ENCODE data around the gene TBC1D10A.
A peak's percentile ranks its signal among the peaks of the same experiment; 100 is the strongest.

TBC1D10A gene

DNA sequence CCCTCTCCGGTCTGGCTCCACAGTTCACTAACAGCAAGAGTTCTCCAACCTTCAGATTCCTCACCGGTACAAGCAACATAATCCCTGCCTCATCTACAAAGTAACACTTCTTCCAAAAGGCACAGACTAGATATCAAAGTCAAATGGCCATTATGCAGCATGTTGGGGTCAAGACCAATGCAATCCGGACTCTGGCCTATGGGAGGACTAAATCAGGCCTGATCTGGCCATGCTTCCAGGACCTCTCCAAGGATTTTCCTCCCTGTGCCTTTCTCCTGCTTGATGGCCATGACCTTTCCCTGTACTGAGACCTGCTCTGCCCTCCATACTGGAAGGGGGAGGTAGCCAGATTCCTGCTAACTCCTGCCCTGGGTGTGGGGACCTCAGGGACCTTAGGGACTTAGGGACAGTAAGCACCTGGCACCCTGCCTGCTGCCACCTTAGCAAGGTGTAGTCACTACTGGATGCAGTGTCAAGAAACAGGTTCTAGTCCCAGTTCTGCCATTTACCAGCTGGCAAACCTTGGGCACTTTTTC is 6.7 kb downstream of the TBC1D10A start:
- DNase-seq: no peak

DNA sequence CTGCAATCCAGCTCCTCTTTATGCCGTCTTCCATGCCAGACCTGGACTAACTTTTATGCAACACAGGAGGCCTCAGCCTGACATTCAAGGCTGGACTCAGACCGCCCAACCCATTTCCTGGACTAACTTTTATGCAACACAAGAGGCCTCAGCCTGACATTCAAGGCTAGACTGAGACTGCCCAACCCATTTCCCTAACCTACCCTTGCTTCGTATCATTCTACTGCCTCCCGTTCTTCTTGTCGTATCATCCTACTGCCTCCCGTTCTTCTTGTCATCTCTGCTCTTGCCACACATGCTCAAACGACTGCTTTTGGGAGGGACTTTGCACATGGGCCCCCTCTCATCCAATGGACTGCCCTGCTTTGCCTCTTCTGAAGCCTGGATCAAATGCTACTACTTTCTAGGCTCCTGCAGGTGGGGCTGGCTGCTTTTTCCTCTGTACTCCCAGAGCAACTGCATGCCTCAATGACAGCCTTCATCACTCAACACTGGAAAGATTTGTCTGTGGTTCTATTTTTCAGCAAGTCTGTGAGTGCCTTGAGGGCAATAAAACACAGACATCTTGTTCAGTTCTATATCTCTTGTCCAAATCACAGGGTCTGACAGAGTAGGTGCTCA is 7.8 kb downstream of the TBC1D10A start:
- no peak for DNase-seq

DNA sequence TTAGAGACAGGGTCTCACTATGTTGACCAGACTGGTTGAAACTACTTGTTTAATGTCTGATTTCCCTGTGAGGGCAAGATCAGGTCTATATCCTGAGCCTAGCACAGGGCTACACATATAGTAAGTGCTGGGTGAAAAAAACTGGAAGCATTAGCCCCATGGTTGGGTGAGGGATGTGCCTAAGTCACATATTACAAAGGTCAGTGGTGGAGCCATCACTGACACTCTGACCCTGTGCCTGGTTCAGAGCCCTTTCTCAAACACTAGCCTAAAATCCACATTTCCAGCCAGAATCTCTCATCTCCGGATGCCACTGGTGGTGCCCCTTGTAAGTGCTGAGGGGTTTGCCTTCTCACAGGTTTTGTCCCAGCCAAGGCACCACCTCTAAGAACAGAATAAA is 9.0 kb downstream of the TBC1D10A start:
- no peak for DNase-seq

DNA sequence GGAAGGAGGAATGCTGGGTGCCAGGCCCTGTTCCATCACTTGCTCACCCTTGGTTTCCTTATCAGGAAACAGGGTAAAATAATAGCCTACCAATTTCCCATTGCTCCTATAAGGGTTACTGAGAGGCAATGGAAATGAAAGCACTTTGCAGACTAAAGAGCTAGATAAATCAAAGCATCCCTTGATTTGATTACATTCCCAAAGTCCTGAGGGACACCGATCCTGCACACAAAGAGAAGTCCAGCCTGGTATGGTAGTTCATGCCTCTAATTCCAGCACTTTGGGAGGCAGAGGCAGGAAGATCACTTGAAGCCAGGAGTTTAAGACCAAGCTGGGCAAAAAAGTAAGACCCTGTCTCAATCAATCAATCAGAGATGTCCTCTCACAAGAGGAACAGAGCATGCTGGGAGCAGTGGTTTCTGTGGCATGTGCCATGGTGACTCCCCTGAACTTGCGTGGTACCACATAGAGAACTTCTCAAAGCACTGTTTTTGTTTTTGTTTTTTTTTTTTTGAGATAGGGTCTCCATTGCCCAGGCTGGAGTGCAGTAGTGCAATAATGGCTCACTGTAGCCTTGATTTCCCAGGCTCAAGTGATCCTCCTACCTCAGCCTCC is 10.7 kb downstream of the TBC1D10A start:
- no peak for DNase-seq

DNA sequence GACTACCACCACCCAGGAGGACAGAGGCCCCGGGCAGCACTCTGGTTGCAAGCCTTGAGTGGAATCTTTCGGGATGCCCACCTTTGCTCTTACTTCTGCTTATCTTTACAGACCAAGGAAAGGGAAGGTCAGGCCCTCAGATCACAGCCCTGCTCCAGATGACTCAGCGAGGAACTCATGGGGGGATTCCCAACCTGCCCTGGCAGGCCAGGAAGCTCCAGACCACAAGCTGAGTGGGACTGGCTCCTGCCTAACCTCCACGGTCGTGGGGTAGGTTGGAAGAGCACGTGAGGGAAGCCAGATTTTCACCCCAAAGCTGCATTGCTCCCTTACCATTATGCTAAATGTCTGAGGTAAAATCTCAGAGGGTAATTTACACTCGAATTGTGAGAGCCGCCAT is 11.8 kb downstream of the TBC1D10A start:
- DNase-seq: peak; percentile 55

DNA sequence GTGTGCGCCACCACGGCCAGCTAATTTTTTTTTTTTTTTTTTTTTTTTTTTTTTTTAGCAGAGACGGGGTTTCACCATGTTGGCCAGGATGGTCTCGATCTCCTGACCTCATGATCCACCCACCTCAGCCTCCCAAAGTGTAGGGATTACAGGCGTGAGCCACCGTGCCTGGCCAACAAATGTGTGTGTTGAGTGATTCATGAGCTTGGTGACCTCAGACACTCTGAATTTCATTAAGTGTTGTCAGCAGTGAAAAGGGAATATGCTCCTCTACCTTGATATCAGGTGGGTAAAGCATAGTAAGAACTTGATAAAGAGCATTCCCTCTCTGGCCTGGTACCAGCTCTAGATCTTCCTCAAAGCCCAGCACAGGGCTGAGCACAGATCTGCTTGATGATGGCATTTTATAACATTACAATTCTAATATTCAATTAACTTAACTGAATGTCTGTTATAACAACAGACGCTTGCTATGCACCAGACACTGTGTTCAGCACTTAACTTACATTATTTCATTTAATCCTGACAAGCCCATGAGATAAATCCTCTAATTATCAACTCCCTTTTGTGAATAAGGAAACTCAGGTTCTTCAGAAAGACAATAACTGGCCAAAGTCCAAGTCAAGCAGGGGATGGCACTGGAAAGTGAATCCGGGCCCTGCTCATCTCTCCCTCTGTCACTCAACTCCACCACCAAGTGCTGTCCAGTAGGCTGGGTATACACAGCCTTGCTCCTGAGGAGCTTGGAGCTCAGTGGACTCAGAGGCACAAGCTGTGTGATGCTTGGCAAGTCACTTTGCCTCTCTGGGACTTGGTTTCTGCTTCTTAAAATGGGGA is 13.0 kb downstream of the TBC1D10A start:
- no peak for DNase-seq

DNA sequence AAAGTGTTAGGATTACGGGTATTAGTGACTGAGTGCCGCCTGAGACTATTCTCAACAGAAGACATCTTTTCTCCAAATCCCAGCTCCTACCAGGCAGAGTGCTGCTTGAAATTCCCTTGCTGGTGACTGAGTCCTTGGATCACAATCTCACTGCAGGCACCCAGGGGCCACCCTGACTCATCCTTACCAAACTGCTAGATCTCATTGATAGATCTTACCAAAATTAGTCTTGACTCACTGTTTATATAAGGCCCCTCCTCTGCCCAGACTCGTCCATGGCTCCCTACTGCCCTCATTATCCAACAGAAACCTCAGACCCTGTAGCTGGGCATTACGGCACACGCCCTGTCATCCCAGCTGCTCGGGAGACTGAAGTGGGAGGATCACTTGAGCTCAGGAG is 14.7 kb downstream of the TBC1D10A start:
- DNase-seq: no peak

DNA sequence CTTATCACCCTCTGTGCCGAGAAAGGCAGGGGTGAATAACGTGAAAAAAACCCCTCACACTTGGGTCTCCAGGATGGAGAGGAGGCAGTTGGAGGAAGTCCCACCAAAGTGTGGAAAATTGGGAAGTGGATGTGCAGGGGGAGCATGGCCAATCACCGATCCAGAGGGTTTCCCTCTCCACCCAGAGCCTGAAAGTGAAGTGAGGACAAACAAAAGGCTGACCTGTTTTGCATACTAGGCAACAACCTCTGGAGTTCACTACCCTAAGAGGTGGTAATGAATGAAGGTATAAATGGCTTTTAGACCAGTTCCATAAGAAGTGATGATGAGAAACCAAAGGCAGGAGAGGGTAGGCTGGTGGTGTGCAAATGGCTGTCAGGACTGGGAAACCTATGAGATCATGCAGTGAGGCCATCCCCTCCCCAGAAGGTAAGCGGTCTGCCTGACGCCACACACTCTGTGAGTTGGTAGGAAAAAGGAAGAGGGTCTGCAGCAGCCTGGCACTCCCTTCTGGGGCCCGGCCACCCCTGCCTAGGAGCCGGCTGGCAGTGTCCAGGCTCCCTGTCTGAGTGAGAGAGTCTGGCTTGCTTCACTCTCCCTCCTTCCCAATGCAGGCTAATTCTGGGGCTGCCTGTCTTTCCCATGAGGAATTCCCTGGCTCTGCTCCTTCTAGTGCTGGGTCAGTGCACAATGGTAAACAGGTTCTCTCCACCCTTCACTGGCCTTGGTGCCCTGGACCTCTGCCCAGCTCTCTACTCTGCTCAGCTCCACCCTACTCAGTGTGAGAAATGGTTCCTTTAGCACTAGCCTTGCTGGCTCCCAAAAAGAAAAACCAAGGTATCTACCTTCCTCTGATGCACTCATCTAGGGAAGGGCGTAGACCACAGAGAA is 15.6 kb downstream of the TBC1D10A start:
- DNase-seq: no peak

DNA sequence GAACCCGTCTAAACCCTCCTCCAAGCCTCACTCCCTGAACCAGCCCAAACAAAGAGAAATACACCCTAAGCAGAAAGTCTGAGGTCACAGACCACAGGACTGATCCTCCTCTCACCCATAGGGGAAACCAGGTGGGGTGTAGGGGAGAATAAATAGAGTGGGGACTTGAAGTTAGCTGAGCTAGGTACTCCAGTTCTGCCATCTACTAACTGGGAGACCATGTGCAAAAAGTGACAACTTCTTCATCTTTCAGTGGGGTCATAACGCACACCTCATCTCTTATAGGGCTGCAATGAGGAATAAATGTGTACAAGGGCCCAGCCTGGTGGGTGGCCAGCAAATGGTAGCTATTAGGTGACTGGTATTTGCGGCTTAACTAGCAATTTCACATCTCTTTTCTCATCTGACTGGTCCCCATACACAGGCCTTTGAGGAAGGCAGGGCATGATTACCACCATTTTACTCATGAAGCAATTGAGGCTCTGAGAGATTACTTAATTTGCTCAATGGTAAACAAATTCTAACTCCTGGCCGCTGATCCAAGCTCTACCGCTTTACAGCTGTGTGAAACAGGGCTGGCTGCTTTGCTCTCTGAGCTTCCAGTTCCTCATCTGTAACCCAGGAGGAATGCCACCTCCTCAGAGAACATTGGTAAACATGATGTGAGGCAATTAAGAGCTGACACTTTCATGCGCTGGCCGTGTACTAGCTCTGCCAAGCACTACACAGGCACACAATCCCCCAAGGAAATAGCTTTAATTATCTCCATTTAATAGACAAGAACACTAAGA is 16.6 kb downstream of the TBC1D10A start:
- DNase-seq: no peak

DNA sequence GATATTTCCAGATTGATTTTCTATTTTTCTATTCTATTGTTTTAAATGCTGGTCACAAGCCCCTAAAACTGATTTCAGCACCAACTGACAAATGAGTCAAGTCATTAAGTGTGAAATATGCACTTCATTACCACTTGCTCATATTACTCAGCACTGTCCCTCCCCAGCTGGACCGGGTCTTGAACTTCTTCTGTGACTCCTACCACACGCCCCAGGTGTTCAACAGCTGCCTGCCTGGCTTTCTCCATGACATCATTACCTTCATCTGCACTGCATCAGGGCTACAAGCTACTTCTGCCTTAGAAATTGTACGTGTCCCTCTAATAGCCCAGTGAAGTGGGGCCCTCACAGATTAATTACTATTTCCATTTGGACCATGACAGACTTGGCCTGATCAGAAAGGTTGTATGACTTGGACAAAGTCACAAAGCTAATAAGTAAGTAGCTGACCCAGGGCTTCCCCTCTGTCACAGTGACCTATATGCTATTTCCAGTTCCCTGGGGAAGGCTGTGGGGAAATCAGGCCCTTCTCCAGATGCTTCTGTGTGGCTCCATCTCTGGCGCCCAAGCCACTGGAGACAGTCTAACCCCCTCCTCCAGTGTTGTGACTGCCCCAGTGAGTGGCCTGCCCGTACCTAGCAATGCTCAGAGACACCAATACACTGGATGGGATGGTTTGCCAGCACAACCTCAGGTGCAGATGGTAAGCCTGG is 18.1 kb downstream of the TBC1D10A start:
- no peak for DNase-seq

DNA sequence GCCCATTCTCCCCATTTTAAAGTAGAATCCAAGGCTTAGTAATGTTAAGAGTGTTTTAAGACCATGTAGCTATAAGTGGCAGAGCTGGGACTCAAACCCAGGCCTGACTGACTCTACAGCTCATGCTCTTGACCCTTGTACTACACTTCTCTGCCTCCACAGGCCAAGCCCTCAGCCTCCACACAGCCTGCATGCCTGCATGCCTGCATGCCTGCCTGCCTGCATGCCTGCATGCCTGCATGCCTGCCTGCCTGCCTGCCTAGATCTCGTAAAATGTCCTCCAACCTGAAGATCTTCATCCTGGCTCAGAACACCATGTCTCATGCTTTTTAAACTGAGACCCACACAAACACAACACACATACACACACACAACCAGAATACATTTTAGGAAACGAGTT is 18.6 kb downstream of the TBC1D10A start:
- no peak for DNase-seq

DNA sequence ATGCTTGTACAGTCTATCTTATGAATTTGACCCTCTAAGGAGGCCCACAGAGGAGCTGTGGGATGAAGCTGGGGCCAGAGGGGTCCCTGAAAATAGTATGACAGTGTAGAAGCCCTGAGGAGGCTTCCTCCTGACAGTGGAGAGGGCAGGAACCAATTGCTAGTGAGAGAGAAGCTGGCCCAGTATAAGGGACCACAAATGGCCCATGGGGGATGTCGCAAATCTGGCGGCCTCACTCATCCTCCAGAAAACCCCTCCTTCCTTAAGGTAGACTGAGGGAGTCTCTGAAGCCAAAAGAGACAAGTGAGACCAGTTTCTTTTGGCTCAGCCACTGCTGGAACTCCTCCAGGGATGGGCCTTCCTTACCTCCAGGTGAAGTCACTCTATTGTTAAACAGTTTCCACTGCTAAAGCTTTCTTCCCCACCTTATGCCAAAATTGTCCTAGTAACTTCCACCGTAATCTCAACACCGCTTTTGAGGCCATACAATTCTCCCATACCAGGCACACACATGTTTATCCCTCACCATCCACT is 19.6 kb downstream of the TBC1D10A start:
- DNase-seq: no peak

DNA sequence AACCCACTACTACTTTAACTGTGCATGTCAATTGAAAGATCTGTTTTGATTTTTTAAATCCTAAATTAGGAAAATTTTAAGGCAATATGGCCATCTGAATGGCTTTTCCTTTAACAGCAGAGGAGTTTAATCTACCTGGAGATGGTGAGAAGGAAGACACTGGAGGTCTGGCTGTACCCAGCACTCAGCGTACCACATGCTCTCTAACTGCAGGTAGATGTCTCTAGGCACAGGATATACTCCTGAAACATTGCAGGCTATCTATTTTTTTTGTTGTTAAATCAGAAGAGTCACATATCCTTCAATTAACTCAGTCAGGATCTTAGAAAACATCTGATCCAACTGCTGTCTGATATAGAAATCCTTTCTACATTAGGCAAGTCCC is 20.1 kb downstream of the TBC1D10A start:
- no peak for DNase-seq

DNA sequence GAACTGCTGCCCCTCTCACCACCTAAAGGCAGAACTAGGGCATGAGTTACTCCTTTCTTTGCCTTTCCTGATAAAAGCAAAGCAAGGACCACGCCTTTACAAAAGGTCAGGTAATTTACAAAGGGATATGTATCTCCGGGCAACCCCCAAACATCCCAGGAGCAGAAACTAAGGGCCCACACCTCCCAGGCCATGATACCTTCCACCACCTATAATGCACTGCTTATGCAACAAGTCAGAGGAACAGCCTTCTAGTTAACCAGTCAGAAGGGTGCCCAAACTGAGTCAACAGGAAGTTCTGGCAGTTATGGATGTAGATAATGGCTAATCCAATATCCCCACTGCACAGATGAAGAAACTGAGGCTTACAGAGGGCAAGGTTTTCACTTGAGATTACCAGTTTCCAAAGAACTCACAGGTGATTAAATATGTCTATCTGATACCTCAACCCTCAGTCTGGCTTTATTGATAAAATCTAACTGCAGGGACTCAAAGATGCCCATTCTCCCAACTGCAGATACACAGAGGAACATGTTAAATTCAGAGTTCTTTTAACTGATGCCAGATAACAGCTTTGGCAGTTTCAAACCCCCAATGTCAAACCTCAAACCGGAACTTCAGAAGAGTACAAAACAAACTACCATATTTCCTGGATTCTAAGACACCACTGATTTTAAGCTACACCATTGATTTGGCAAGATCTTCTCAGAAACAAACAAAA is 20.7 kb downstream of the TBC1D10A start:
- no peak for DNase-seq

DNA sequence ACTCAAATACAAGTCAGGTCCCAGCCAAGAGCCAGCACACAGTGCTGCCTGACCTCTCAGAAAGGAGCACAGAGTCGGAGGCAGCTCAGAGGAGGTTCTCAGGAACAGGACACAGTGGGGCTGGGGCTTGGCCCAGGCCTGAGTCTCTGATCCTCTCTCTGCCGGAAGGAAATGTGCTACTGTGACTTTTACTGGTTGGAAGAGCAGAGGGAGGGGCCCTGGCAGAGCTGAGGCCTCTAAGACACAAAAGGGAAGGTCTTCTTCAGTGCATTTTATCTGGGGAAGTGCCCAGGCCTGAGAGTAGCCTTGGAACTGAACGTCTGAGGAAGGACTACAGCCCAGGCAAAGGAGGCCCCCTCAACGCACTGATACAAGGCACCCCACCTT is 21.2 kb downstream of the TBC1D10A start:
- peak; percentile 43 for DNase-seq

DNA sequence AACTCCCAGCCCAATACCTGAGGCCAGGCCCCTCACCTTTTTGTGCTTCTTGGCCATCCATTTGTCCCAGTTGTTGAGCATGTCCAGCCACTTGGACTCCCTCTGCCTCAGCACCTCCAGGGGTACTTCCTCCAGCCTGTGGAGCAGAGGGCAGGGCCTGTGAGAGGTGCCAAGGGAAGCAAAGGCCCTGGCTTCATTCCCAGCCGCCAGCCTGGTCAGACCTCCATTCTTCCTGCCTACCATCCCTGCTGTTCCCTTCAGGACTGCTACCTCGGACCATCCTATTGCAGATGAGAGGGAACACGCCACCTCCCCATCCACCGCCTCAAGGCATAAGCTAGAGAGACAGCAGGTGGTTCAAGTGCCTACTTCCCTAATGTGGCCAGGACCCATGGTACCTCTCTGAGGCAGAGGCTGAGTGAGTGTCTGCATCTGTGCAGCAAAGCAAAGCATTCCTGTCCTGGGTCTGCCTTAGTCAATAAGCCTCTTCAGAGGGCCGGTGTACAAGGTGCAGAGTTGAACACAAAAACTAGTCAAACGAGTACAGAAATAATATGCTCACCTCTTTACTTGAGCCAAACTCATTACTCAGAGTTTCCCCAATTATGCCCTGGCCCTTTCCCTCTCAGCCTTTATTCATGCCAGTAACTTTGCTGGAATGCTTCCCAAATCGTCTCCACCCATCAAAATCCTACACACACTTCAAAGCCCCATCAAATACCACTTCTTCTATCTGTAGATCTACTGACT is 22.1 kb downstream of the TBC1D10A start:
- no peak for DNase-seq

DNA sequence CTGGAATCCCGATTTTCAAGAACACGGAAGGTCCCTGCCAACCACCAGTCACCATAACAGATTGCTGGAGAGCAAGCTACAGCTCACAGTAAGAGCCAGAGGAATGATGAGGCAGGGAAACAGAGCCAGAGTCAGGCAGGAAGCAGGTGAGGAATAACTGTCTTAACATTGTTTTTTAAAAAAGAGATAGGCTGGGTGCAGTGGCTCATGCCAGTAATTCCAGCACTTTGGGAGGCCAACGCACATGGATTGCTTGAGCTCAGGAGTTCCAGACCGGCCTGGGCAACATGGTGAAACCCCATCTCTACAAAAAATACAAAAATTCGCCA is 24.0 kb downstream of the TBC1D10A start:
- DNase-seq: no peak

DNA sequence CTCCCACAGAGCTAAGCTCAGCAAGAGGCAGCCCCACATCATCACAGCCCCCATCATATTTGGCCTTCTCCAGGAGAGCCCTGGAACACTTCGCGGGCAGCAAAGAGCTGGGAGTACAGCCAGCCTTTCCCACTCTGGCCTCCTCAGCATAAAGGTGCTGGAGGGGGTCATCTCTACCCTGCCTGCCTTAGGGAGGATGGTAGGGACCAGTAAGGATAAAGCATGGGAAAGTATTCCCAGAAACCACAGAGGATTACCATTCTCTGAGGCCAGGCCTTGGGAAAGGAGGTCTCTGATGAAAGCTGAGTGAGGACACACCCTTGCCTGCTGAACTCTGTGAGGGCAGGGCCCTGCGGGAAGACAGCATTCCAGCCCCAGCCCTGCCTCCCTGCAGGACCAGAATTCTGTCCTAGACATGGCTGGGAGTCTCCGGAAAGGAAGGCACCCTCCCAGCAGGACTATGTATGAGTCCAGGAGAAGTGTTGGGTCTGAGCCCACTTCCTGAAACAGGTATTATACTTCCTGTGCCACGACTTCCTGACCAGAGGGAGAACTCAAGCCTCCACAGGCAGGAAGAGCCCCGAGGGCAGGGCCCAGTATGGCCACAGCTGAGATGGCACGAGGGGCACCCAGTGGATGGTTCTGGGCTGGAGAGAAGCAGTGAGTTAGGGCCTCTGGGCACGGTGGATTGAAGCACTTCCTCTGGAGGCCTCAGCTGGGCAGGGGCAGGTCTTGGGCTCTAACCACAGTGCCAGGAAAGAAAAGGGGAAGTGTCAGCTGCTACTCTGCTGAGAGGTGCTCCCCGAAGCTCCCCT is 24.5 kb downstream of the TBC1D10A start:
- no peak for DNase-seq

DNA sequence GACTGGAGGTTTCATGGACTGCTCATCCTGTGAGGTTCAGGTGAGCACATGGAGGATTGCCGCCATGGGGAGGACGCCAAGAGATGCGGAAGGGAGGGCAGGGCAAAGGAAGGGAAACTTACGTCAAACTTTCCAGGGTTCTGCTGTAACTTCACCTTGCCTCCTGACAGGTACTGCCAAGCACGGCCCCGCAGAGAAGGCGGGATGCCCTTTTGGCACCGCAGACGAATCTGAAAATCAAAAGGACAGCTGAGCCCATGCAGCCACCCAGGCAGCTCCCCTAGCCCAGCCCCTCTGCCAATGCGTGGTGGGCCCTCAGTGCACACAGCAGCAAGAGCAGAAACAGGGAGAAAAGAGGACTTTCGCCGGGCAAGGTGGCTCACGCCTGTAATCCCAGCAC is 27.4 kb downstream of the TBC1D10A start:
- no peak for DNase-seq

Measured in stimulated activated CD4-positive, alpha-beta T cell treated with anti-CD3 and anti-CD28 coated beads, Interleukin-4, amount 100 ng/mL, for 24 hours (primary cell).